Posterior cingulate gyrus (tissue), 11 donors: ENCODE results near the gene TRIM66.

Source experiments
- DNase-seq, 10 donors: peaks; one replicate each; pipeline versions ENCODE4 v3.0.0 to v3.0.0-alpha.2; 2020 to 2021; ENCODE audit warnings: mixed read lengths in 3 of 10
- intact Hi-C: fragments of 100-400 bp; cut with DNase I; formaldehyde crosslinking; loops from one replicate; pipeline ENCODE4 v1.15.1; 2023

The TRIM66 gene

GRCh38 chr11:8587915-8588314, 94.5 kb downstream of the TRIM66 start:
- no peak for DNase-seq
- intact Hi-C loops: no loop called here

GRCh38 chr11:8586805-8587204, 95.7 kb downstream of the TRIM66 start:
- intact Hi-C loops: no loop called here
- DNase-seq: no peak

- intact Hi-C loops: no loop called here
- DNase-seq: no peak
These were observed 96.3 kb downstream of the TRIM66 start for GRCh38 chr11:8586184-8586583.

- DNase-seq: no peak
- intact Hi-C loops: no loop called here
These were observed 98.0 kb downstream of the TRIM66 start for GRCh38 chr11:8584511-8584910.

DNA sequence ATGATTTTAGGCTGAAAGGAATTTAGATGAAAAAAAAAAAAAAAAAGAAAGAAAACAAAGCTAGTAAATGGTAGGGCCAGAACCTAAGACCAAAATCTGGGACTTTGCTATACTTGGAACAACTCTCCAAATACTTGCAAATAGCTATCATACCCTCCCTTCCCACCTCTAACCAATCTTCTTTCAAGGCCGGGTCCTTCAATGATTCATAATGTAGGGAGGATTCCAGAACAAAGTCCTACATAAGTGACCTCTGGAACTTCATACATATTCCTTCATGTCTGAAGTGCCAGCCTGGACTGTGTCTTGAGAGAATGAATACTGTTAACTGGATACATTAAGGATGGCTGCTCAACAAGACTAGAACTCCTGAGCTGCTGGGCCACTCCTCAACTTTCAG, 98.4 kb downstream of the TRIM66 start:
- DNase-seq: no peak
- intact Hi-C loops: no loop called here

- no peak for DNase-seq
These were observed 101.2 kb downstream of the TRIM66 start for GRCh38 chr11:8581300-8581699.

GRCh38 chr11:8577791-8578581, 104.5 kb downstream of the TRIM66 start:
- no peak for DNase-seq
- intact Hi-C loops: no loop called here

More at GRCh38 chr11:8581300-8581699, 101.2 kb downstream of the TRIM66 start:
- intact Hi-C loops: no loop called here

DNA sequence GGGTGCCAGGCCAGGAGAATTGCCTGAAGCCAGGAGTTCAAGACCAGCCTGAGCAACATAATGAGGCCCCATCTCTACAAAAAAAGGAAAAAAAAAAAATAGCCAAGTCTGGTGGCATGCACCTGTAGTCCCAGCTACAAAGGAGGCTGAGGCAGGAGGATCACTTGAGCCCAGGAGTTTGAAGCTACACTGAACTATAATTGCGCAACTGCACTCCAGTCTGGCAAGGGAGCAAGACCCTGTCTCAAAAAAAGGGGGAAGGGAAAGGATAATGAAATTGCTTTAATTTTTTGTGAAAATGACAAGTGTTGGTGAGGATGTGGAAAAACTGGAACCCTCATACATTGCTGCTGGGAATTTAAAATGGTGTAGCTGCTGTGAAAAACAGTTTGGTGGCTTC, 107.7 kb downstream of the TRIM66 start:
- intact Hi-C loops: no loop called here
- no peak for DNase-seq

GRCh38 chr11:8573777-8574176, 108.7 kb downstream of the TRIM66 start:
- intact Hi-C loops: no loop called here
- DNase-seq: no peak

GRCh38 chr11:8567602-8568198, 114.8 kb downstream of the TRIM66 start:
- DNase-seq: no peak
- intact Hi-C loops: loop anchor here (2.0 to 5.0 kb wide), 2 partner anchors 240 to 375 kb away; no protein-coding TSS in a partner anchor

DNA sequence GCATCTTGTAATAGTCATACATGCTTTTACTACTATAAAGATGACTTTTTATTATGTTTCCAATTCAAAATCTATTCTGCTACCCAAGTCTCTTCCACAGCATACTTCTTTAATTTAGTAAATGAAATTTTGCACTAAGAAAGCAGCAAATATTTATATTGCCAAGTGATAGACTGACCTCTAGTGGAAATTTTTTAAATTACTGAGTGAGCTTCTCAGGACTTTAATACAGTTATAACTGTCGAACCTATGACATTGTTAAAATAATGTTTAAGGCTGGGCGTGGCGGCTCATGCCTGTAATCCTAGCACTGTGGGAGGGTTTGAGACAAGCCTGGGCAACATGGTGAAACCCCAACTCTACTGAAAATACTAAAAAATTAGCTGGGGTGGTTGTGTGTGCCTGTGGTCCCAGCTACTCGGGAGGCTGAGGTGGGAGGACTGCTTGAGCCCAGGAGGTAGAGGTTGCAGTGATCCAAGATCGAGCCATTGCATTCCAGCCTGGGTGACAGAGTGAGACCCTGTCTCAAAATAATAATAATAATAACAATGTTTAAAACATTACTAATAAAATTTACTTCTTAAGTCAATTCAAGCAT, 115.8 kb downstream of the TRIM66 start:
- intact Hi-C loops: loop anchor here (1.0 to 5.0 kb wide), 3 partner anchors 239 to 374 kb away; no protein-coding TSS in a partner anchor
- DNase-seq: no peak

GRCh38 chr11:8564526-8564925, 117.9 kb downstream of the TRIM66 start:
- no peak for DNase-seq
- intact Hi-C loops: no loop called here
